HG03103 (cell line): Measurements from ENCODE around the gene NANOS3.
A peak's percentile ranks its signal among the peaks of the same experiment; 100 is the strongest.

Experiments used
- ATAC-seq: cut with Tn5 transposase; IDR thresholded peaks from one replicate; pipeline ENCODE4 v1.9.1; 2021; ENCODE audit warnings: low read depth; ENCODE audit not compliant: unreplicated experiment

Gene NANOS3

DNA sequence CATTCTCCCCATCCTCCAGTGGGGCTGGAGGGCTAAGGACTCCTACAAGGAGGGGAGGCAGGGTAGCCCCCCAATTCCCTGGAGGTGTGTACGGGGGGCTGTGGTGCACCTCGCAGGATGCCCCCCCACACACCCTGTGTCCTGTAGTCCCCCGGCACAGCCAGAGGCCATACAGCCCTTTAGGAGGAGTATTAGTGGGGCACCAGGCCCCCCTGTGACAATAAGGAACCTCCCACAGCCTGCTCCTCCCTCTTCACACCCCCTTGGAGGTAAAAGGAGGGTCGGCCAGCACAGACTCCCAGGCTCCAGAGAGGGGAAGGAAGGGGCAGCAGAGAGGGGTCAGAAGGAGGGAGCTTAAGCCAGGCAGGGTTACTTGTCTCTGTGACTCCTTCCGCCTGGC is at the start of gene NANOS3:
NANOS3 (plus strand) TSS at position 301 of the 400 bp plus-strand sequence. CDS start 115 bp downstream, outside the sequence.
- no peak for ATAC-seq

DNA sequence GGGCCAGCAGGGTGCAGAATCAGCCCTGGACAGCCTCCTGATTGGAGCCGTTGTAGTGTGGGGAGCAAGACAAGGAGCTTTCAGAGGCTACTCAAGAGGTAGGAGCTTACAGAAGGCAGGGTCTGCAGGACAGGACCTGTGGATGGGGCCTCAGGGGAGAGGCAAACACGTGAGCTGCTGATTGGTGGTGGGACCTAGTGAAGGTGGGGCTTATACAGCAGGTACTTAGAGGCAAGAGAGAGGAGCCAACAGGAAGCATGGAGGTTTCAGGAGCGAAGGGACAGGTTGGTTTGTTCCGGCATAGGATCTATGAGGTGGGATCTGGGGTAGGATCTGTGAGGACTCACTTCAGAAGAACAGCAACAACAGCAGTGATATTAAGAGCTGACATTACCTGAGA is 49.3 kb upstream of the NANOS3 start:
- no peak for ATAC-seq

DNA sequence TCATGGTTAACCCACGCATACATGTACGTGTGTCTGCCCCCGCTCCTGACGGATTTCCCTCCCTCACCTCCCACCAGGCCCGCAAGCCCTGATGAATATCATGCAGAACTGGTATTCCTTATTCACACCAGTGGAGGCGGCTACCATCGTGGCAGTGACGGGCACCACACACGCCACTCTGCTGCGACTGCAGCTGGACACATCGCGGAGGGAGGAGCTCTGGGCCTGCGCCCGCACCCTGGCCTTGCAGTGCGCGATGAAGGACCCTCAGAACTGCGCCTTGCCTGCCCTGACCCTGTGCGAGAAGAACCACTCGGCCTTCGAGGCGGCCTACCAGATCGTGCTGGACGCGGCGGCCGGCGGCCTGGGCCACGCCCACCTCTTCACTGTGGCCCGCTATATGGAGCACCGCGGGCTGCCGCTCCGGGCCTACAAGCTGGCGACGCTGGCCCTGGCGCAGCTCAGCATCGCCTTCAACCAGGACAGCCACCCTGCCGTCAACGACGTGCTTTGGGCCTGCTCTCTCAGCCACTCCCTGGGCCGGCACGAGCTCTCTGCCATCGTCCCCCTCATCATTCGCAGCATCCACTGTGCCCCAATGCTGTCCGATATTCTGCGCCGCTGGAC is 46.7 kb upstream of the NANOS3 start:
- no peak for ATAC-seq

DNA sequence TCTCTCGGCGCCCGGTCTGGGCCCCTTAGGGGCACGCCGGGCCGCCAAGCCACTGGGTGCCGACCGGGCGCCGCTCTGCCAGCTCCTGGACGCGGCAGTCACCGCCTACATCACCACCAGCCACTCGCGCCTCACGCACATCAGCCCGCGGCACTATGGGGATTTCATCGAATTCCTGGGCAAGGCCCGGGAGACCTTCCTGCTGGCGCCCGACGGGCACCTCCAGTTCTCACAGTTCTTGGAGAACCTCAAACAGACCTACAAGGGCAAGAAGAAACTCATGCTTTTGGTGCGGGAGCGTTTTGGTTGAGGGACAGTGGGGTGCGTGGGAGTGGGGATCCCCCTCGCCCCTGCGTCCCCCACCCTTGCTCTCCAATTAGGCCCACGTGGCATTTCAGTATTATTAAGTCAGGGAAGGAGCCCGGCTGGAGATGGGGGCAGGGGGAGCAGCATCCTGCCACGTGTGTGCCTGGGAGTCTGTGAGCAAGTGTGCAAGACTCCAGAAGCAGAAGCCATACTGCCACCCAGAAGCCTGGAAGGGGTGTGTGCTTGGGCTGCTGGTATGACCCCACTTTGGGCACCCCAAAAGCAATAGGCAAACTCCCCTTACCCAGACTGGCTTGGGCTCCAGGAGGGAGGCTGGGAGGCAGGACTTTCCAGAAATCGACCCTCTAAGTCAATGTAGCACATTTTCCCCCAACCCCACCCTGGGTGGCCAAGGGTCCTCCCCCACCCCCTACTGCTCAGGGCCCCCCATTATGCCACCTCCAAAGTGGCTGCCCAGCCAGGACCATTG is 46.0 kb upstream of the NANOS3 start:
- no peak for ATAC-seq

DNA sequence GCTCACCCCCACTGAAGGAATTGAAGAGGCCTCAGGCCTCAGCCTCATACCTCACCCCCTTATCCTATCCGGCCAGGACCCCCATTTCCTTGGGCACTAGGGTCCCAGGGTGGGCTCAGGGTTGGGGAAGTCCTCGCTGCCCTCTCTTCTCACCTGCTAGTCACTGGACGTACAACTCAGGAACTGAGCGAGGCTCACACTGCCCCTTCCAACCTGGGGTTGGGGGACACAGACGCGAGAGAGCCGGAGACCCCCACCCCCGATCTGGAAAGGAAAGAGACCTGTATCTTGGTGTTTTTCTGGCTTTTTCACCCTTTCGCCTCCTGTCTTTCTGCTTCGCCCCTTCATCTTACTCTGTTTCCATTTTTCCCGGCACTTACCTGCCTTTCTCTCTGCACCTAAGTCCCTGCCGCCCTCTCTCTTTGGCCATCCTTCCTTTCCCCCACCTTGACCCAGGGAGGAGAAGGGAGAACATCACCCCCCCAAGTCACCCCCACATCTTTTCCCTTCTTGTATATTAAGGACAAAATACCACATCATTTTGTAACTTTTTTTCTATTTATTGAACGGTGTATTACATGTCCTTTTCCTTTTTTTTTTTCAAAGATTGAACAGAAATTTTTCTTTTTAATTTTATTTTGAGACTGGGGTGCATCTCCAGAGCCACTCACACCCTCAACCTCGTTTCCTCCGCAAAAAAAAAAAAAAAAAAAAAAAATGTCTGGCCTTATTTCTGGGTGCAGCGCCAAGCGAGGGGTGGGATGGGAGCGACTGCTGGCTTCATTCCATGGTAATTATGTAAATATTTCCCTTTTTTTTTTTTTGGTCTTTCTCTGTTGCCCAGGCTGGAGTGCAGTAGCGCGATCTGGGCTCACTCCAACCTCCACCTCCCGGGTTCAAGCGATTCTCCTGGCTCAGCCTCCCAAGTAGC is 45.1 kb upstream of the NANOS3 start:
- ATAC-seq = no peak

DNA sequence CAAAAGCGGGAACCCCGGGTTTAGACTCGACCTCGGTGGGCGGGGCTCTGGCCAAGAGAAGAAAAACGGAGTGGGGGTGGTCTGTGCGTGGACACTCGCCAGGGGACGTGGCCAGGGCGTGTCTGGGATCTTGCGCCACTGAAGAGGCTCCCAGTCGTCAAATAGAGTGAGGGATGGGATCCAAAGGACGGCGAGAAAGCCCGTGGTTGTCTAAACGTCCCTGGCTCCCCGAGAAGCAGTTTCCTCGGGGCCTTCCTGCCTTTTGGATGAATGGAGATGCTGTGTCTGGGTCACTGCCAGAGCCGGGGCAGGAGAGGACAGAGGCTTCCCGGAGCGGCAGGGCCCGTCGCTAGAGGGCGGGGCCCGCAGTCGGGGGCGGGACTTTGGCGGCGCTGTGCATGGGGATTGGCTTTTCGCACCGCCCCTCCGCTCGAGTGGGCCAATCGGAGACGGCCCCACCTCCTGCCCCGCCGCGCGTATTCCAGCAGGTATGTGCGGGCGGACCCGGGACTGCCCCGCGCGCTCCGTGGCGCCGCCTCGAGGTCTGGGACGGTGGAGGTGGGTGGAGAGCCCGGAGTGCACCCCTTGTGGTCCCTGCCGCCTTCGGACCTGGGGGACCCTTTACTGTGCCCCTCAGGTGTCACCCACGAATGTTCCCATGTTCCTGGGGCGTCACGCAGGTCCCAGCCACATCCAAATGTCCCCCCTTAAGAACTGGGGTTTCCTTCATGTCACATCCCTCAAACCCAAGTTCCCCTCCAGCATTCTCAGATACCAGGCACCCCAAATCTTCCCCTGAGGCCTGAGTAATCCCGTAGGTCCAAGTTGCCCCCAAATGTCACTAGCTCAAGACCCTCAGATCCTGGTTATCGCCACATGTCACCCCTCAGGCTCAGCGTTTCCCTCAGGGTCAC is 43.3 kb upstream of the NANOS3 start:
- ATAC-seq = peak; percentile 73

DNA sequence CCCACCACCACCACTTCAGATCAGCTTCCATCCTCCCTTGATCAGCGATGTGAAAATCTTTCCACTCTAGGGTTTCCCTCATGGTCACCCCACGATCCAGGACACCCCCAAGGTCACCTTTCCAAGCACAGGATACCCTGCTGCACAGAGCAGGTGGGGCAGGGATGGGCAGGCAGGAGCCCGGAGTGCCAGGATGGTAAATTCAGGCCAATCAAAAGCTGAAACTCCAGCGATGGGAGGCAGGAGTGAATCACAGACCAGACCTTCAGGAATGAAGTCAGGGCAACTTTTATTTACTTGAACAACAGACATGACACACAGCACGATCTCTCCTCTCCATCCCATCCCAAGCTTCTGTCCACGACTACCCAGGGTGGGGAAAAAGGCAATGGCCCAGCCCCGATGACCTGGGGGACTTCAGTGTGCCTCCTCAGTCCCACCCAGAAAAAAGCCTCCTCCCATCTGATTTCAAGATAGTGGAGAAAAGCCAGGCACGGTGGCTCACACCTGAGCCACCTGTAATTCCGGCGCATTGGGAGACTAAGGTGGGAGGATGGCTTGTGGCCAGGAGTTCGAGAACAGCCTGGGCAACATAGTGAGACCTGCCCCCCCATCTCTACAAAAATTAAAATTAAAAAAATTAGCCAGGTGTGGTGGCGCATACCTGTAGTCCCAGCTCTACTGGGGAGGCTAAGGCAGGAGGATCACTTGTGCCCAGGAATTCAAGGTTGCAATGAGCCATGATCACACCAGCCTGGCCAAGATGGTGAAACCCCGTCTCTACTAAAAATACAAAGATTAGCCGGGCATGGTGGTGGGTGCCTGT is 42.5 kb upstream of the NANOS3 start:
- ATAC-seq = no peak

DNA sequence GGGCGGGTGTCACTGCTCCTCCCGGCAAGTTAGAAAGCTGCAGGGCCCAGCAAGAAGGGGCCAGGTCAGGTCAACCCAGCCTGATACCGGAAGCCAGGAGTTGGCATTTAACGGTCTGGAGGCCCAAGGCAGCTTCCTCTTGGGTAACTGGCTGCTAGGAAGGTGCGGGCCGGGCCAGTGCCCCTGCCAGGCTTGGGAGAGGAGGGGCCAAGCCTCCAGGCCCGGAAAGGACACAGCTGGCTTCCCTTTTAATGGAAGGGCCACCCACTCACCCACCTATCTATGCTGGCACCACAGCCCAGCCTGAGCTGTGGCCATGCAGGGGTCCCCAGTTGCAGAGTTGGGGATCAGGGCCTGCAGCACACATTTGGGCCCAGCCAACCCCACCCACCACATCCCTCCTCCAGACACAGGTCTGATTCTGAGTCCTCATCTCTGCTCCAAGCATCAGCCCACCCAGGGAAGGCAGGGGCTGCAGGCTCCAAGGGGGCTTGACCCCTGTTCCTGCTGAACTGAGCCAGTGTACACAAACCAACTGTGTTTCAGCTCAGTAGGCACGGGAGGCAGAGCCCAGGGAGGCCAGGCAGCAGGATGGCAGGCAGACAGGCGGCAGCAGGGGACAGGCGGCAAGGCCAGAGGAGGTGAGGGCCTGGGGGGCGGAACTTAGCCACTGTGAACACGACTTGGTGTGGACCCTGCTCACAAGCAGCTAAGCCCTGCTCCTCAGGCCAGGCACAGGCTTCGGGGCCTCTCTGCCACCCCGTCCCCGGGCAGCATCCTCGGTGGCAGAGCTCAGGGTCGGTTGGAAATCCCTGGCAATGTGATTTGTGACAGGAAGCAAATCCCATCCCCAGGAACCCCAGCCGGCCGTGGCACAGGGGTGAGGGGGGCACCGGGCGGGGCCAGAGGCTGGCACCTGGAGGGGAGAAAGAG is 40.9 kb upstream of the NANOS3 start:
- ATAC-seq = no peak

DNA sequence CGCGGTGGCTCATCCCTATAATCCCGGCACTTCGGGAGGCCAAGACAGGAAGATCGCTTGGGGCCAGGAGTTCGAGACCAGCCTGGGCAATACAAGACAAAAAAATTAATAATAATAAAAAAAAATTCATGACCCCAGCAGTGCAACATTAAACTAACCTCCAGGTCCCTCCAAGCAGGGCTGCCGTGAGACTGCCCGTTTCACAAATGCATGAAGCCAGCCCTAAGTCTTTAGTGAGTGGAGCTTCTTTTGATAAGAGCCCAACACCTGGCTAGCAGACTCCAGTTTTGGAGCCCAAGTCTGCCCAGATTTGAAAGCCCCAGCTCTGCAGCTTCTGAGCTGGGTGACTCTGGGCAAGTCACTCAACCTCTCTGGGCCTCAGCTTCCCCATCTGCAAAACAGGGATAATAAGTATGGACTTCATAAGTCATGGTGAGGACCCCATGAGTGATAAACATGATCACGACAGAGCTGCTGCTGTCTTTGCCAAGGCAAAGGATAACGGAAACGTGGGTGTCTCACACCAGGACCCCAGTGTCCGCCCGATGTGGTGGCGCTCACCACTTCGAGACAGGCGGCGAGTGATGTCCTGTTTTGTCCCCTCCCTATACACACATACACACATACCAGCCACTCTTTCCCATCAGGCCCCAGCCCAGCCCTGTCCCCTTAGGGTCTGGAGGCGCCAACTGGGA is 38.4 kb upstream of the NANOS3 start:
- ATAC-seq = no peak

DNA sequence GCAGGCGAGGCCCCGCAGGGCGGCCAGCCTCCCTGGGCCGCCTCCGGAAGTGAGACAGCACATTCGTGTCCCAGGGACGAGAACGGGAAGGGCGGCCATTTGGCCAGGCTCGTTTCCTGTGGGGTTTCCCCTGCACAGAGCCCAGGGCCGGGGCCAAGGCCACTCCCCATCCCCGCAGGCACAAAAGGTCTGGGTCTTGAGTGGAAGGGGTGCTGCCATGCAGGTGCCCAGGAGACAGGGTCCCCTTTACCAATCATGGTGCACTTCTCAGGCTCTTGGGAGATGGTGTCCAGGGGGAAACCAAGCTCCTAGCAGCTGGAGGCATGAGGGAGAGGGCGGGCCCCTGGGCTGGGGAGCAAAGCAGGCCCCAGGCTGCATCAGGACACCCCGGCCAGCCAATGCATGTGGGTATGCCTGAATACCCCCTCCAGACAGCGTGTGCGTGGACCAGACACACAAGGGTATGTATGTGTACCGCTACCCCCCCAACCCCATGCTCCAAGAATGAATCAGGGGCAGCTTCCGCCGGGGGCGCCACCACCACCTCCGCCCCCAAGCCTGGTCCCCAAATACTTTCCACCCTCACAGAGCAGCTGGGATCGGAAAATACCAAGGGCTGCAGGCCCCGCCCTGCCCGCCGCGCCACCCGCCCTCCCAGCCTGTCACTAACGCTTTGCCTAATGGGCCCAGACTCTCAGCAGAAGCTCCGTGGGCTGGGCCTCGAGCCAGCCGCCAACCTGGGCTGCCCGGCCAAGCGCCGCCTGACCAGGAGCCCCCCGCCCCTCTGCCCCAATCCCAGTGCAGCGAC is 37.6 kb upstream of the NANOS3 start:
- no peak for ATAC-seq

DNA sequence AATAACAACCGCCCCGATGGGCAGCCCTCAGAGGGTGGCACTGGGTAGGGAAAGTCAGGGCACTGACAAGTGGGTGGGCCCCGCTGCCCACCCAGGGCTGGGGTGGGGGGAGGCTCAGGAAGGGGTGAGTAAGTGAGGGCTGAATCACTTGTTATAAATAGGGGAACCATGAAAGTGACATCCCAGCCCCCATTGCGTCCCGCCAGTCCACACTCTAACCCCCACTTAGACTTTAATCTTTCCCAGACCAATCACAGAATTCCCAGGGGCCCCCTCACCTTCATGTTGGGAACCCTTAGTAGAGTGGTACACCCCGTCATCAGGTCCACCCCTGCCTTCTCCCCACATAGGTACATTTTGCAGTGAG is 37.0 kb upstream of the NANOS3 start:
- ATAC-seq = no peak

DNA sequence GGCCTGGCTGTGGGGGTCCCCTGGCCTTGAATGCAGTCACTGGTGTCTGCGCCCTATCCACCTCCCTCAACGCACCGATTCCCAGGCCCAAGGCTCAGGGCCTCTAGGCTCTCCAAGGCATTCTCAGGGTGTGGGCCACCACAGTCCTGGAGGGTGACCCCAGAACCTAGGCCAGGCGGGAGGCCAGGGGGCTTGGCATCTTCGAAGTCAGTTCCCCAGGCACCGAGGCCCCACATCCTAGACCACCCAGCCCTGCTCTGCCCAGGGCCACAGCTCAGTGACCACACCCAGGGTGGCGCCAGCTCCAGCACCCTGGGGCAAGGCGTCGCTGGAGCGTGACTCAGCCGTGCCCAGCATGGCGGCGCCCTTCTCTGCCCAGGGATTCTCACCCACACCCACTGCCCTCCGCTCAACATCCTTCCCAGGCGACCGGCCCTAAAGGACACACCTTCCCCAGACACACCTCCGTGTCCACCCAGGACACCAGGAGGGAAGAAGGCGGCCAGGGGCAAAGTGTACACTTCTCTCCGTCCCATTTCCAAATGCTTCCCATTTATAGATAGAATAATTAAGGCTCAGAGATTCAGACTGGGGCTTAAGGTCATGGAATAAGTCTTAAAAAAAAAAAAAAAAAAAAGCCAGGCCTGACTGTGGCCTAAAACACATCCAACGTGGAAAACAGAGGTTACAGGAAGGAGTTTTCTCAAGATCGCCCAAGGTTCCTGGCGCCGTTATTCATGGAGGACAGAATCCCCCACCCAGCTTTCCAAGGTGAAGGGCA is 36.4 kb upstream of the NANOS3 start:
- ATAC-seq = no peak

DNA sequence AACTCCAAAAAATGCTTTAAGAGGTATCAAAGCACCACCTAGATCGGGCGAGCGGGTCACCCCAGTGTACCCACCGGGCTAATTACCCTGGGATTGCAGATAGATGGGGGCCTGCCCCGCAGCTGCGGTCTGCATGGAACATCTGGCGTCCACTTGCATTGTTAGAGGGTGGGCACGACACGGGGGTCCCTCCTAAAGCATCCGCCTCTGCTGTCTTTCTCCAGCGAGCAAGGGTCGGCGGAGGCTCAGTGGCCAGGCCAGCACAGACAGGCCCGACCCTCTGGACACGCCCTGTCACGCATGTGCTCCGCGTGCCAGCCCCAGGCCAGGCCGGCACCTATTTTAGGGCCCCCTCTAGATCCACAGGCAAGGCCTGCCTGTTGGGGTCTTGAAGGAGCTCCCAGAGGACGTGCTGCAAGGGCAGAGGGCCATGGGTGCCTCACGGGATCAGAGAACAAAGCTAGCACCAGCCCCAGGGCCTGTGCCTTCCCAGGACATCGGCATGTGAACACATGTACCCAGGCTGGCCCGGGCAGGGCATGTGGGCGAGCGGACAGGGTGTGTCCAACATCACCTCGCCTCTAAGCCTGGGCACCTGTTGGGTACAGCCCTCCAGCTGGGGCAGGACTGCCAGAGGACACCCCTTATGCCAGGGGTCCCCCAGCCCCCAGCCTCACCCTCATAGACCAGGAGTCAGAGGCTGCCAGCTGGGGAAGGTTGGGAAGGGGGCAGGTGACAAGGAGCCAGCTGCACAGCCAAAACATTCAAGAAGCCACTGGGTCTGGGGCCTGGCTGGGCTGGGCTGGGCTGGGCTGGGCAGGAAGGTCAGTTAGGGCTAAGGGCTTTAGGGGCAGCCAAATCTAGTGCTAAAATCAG is 35.6 kb upstream of the NANOS3 start:
- ATAC-seq = no peak

DNA sequence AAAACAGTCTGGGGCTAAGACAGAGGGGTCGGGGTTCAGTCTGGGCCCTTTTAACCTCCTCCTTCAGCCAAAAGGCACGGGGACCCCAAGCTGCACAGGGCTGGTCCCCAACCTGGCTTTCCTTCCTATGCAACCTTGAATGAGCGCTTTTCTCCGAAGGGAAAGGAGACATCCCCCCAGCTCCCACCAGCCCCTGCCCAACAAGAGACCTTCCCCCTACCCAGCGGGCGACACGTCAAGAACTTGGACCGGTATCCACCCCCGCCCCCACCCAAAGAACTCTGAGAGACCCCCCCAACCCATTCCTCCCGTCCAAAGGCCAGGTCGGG is 35.0 kb upstream of the NANOS3 start:
- ATAC-seq = no peak
